SU-DHL-6 (cell line): ENCODE results near the gene PNPLA7.

ENCODE experiments used
- H2AFZ ChIP-seq: fragments of 200-600 bp; sonication (generic); 2 replicates; pipeline ENCODE4 v1.6.1; 2014; ENCODE audit warnings: low read depth, mild to moderate bottlenecking, moderate library complexity, mixed read lengths, antibody characterized with exemption, low read length; ENCODE audit not compliant: severe bottlenecking
- H3F3A ChIP-seq: fragments of 200-600 bp; shearing (Covaris generic); 2 replicates; pipeline ENCODE4 v1.6.0; 2016; ENCODE audit warnings: antibody characterized with exemption, mild to moderate bottlenecking; ENCODE audit not compliant: insufficient read depth
- H3K27ac ChIP-seq: fragments of 200-600 bp; sonication (generic); 2 replicates; pipeline ENCODE4 v1.5.1; 2016; ENCODE audit warnings: low read depth, mild to moderate bottlenecking, low read length, moderate library complexity, mixed read lengths
- H3K27me3 ChIP-seq: fragments of 200-600 bp; sonication (generic), shearing (Covaris generic); 2 replicates; pipeline ENCODE4 v1.6.0; 2014; ENCODE audit warnings: mild to moderate bottlenecking, low read length
- H3K36me3 ChIP-seq: fragments of 200-600 bp; sonication (generic); 2 replicates; pipeline ENCODE4 v1.6.1; 2014; ENCODE audit warnings: mild to moderate bottlenecking, low read length, mixed read lengths
- H3K4me2 ChIP-seq: fragments of 300-600, 200-600 bp; shearing (Covaris generic), sonication (generic); 2 replicates; pipeline ENCODE4 v1.6.0; 2014; ENCODE audit warnings: low read length, low read depth, mild to moderate bottlenecking; ENCODE audit not compliant: poor library complexity, severe bottlenecking
- H3K4me3 ChIP-seq: fragments of 200-600 bp; sonication (generic); 2 replicates; pipeline ENCODE4 v1.5.1; 2014; ENCODE audit warnings: antibody characterized with exemption, low read length, mild to moderate bottlenecking, mixed read lengths; ENCODE audit not compliant: insufficient read depth, poor library complexity, severe bottlenecking
- H3K79me2 ChIP-seq: fragments of 200-600 bp; sonication (generic); 2 replicates; pipeline ENCODE4 v1.6.1; 2014; ENCODE audit warnings: mild to moderate bottlenecking, low read length, moderate library complexity; ENCODE audit not compliant: insufficient read depth
- H3K9ac ChIP-seq: fragments of 200-600 bp; sonication (generic); 2 replicates; pipeline ENCODE4 v1.7.0; 2014; ENCODE audit warnings: mild to moderate bottlenecking, low read length
- H3K9me2 ChIP-seq: fragments of 200-600 bp; sonication (generic); replicated peaks from 2 replicates; pipeline ENCODE4 v1.6.1; 2014; ENCODE audit warnings: low read length; ENCODE audit not compliant: insufficient read depth
- H3K9me3 ChIP-seq: fragments of 200-600 bp; sonication (generic); 2 replicates; pipeline ENCODE4 v1.6.1; 2014; ENCODE audit warnings: low read length, mixed read lengths; ENCODE audit not compliant: insufficient read depth
- H4K20me1 ChIP-seq: fragments of 200-600 bp; sonication (generic); 2 replicates; pipeline ENCODE4 v1.6.1; 2014; ENCODE audit warnings: low read depth, mild to moderate bottlenecking, antibody characterized with exemption, low read length, moderate library complexity, mixed read lengths
- CTCF ChIP-seq: fragments of 200-600 bp; sonication (generic); IDR thresholded peaks from one replicate; pipeline ENCODE4 v1.5.1; 2017; ENCODE audit warnings: antibody characterized with exemption, mild to moderate bottlenecking, low read length, moderate library complexity; ENCODE audit not compliant: insufficient read depth, poor library complexity, severe bottlenecking
- EZH2phosphoT487 ChIP-seq: fragments of 200-600 bp; sonication (generic), shearing (Covaris generic); conservative IDR thresholded peaks from 2 replicates; pipeline ENCODE4 v1.6.1; 2018; ENCODE audit warnings: mild to moderate bottlenecking, antibody characterized with exemption, low read length, moderate library complexity, mixed read lengths

Gene PNPLA7

GRCh38 chr9:137488327-137488653, 61.9 kb downstream of the PNPLA7 start:
- Histone ChIP-seq H3K27ac (no peak overlapping the region), H3K9ac (no peak overlapping the region), H3K9me3 (no peaks in the 10 kb centered on the region), H3K79me2 (no peaks in the 10 kb centered on the region), H3K36me3 (no peaks in the 10 kb centered on the region), H3K27me3 (no peaks in the 10 kb centered on the region), H3K4me3 (no peak overlapping the region), H4K20me1 (no peaks in the 10 kb centered on the region), H3F3A (no peaks in the 10 kb centered on the region), H3K9me2 (no peaks in the 10 kb centered on the region), H3K4me2 (no peak overlapping the region), H2AFZ (no peak overlapping the region)
- no peak for TF ChIP-seq EZH2phosphoT487
- no peak for TF ChIP-seq CTCF

GRCh38 chr9:137487454-137488326, 62.5 kb downstream of the PNPLA7 start:
- TF ChIP-seq CTCF, result no peak
- no peak for TF ChIP-seq EZH2phosphoT487
- Histone ChIP-seq H3K79me2 (no peaks in the 10 kb centered on the region), H3K9ac (no peak overlapping the region), H3K9me2 (no peaks in the 10 kb centered on the region), H3K36me3 (no peaks in the 10 kb centered on the region), H3K27me3 (no peaks in the 10 kb centered on the region), H4K20me1 (no peaks in the 10 kb centered on the region), H2AFZ (no peak overlapping the region), H3K9me3 (no peaks in the 10 kb centered on the region), H3K4me2 (no peak overlapping the region), H3K27ac (no peak overlapping the region), H3F3A (no peaks in the 10 kb centered on the region), H3K4me3 (no peak overlapping the region)

GRCh38 chr9:137486545-137487453, 63.4 kb downstream of the PNPLA7 start:
- no peak overlapping the region for H3K4me3 ChIP-seq
- H3K36me3 ChIP-seq, result no peaks in the 10 kb centered on the region
- no peaks in the 10 kb centered on the region for H3F3A ChIP-seq
- TF ChIP-seq CTCF (no peak), EZH2phosphoT487 (no peak)
- H4K20me1 ChIP-seq, result no peaks in the 10 kb centered on the region
- H3K27ac ChIP-seq, result no peak overlapping the region
- H3K9me3 ChIP-seq, result no peaks in the 10 kb centered on the region
- no peaks in the 10 kb centered on the region for H3K27me3 ChIP-seq
- H3K4me2 ChIP-seq, result no peak overlapping the region
- no peak overlapping the region for H2AFZ ChIP-seq
- H3K79me2 ChIP-seq, result no peaks in the 10 kb centered on the region
- H3K9ac ChIP-seq, result no peak overlapping the region
- H3K9me2 ChIP-seq, result no peaks in the 10 kb centered on the region
